GM19035 (cell line): Measurements from ENCODE around the gene IFIT1B.
"Not testable (repeated sequence)": the region's sequence is repeated elsewhere in the genome, so short reads cannot be mapped to it uniquely, and the experiment has no call there.

ENCODE experiments used
- ATAC-seq: cut with Tn5 transposase; IDR thresholded peaks from one replicate; pipeline ENCODE4 v1.9.1; 2021; ENCODE audit not compliant: unreplicated experiment

IFIT1B gene, protein sequence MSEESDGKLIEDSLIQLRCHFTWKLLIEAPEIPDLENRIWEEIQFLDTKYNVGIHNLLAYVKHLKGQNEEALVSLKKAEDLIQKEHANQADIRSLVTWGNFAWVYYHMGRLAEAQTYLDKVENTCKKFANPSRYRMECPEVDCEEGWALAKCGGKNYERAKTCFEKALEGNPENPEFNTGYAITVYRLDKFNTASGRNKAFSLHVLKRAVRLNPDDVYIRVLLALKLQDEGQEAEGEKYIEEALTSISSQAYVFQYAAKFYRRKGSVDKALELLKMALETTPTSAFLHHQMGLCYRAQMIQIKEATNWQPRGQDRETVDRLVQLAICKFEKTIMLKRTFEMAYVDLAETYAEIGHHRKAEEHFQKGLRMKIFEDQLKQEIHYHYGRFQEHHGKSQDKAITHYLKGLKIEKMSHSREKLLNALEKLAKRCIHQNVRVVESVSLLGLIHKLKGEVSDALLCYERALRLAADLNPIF

DNA sequence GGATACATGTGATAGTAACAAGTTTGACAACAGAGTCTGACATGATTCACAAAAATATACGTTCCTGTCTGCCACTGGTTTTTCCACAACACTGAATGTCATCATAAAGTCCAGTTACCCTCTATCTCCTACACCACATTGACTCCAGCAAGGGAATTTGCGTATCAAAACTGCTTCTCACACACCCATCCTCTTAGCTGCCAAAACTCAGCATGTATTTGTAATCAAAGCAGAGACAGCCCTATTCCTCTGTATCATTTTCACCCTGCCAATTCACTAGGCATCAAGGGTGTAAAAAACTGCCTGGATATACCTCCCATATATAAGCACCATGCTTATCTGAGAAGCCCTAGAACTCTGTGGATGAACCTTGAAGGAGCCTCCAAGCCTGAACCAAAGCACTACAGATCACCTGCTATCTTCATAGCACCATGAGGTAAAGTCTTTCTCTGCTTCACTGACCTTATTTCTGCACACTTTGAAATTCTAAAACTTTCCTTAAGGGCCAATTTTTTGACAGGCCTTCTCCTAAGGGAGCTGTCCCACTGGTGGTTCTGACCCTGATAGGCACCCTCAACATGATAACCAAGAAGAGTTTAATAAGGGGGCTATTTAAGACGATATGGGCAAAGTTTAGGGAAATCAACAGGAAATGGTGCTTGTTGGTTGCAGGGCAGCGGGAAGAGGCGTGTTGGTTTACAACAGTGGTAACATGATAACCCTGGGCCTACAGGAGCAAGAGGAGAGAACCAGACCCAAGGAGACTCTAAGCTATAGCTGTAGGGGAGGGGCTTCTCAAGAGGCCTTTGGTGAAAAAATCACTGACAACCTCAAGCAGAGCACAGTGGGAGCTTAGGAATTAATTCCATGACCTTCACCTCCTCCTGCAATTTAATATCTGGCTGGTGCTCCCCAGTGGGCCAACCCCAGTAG is at the start of gene IFIT1B:
TSS of gene IFIT1B (plus strand) at position 352 of the 933 bp plus-strand sequence. CDS start at position 432, 80 bp downstream.
- no peak for ATAC-seq

DNA sequence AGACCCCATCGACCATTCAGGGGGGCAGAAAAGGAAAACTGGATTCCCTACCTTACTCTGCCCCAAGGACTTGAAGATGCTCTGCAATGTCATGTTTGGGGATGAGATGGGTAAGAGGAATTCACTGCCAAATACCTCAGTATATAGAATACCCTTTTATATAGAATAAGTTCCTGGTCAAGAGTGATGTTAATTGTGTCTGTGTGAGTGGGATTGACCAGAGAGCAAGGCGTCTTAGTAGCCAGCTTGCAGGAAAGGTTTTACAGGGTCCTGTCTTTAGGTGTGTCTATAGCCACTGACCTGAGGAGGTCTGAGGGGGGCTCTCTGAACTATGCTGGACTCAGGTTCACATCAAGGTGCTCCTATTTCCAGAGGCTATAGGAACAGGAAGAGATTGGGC is 48.7 kb upstream of the IFIT1B start:
- no peak for ATAC-seq

DNA sequence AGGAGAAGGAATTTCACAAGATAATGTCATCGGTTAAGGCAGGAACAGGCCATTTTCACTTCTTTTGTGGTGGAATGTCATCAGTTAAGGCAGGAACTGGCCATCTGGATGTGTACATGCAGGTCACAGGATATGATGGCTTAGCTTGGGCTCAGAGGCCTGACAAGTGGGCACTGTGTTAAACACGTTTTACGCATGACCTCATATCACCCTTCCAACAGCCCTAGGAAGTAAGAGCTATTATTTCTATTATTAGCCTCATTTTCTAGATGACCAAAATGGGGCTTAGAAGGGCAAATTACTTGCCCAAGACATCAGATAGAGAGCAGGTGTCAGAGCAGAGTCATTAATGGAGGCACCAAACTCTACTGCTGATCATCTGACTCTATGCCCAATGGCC is 47.8 kb upstream of the IFIT1B start:
- not testable (repeated sequence) for ATAC-seq

DNA sequence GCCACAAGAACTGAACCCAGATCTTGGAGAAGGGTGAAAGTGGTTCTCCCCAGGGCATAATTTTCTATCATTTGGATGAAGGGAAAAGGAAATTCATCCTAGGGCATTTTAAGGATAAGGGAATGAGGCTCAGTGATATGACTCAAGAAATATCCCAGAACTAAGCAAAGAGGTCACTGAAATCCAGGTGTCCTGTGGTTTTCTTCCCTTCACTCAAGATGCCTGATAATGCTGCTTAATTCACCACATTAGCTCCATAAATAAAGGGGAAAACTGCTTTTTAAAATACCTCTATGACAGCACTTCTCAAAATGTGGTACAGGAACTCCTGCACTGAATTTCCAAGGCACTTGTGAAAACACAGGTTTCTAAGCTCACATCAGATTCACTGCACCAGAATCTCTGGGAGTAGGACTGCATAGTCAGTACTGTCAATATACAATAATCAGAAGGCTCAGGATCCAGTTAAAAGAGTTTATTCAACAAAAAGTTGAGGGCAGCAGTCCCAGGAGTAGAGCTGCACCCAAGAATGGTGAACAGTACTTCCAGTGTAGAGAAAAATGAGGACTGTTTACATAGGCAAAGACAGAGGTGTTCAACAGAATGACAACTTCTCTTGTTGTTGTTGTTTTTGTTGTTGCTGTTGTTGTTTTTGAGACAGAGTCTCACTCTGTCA is 47.2 kb upstream of the IFIT1B start:
- ATAC-seq: no peak

DNA sequence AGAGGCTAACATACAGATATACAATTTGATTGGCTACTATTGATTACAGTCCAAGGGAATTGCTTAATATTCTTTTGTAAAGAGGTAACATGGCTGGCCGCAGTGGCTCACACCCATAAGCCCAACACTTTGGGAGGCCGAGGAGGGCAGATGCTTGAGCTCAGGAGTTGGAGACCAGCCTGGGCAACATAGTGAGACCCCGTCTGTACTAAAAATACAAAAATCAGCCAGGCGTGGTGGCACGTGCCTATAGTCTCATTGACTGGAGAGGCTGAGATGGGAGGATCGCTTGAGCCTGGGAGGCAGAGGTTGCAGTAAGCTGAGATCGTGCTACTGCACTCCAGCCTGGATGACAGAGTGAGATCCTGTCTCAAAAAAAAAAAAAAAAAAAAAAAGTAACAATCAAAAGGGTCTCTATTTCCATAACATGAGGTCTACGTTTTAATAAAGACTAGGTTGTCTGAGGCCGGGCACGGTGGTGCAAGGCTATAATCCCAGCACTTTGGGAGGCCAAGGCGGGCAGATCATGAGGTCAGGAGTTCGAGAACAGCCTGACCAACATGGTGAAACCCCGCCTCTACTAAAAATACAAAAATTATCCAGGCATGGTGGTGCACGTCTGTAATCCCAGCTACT is 46.3 kb upstream of the IFIT1B start:
- ATAC-seq: not testable (repeated sequence)

DNA sequence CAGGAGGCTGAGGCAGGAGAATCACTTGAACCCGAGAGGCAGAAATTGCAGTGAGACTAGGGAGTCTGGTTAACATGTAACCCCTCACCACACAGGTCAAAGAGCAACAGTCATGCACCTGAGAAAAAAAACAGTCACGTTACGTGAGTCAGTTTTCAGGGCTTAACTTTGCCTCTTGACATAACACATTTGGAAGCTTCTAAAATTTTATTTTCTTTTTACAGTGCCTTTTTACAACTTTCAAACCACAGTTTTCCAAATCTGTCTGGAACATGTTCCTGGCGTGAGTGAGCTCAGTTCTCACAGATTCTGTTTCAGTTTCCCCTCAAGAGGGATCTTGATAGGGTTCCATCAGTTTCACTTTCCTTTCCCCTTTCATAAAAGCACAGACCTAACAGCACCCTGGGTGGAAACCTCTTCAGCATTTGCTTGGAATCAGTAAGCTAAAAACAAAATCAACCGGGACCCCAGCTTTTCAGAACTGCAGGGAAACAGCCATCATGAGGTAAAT is 45.7 kb upstream of the IFIT1B start:
- ATAC-seq: peak; percentile 42

DNA sequence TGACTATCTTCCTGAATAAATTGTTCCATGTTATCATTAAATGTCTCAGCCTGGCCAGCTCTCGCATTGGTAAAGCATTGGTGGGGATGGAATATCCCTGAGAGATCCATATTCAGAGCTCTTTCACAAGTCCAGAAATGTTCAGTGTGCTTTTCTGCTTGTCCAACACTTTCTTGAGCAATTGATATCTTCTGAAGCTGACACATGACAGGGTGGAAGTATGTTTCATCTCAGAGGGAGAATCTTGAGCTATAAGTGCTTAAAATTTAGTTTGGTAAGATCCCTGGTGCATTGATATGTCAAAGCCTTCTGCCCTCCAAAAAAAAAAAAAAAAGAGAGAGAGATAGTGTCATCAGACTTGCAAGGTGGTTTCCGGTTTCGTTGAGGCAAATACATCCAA is 42.6 kb upstream of the IFIT1B start:
- ATAC-seq: no peak

DNA sequence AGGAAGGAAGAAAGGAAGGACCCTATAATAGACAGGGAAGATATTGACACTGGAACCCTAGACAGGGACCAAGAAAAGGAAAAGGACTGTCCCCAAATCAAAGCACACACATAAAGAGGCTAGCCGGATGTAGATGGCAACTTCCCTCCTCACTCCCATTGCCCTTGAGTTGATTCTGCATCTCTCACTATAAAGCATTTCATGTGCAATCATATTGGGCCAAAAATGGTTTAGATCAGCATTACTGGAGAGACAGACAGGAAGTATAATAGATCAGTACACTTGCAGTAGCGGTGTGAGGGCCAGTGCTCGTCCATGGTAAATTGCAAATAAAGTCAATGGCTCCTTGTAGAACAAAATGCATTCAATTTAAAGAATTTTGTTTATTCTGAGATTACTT is 41.6 kb upstream of the IFIT1B start:
- no peak for ATAC-seq

DNA sequence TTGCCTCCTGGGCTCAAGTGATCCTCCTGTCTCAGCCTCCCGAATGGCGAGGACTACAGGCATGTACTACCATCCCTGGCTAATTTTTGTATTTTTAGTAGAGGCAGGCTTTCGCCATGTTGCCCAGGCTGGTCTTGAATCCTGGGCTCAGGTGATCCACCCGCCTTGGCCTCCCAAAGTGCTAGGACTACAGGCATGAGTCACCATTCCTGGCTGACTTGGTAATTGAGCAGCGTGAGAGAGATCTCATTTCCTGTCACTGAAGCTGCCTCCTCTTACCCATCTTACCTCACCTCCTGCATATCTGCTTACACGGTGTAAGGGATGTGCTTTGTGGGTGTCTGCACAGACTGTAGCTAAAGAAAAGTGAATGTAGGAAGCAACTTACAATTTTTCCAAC is 40.4 kb upstream of the IFIT1B start:
- ATAC-seq: no peak

DNA sequence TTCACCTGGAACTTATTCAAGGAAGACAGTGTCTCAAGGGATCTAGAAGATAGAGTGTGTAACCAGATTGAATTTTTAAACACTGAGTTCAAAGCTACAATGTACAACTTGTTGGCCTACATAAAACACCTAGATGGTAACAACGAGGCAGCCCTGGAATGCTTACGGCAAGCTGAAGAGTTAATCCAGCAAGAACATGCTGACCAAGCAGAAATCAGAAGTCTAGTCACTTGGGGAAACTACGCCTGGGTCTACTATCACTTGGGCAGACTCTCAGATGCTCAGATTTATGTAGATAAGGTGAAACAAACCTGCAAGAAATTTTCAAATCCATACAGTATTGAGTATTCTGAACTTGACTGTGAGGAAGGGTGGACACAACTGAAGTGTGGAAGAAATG is 39.1 kb upstream of the IFIT1B start:
- ATAC-seq: no peak

DNA sequence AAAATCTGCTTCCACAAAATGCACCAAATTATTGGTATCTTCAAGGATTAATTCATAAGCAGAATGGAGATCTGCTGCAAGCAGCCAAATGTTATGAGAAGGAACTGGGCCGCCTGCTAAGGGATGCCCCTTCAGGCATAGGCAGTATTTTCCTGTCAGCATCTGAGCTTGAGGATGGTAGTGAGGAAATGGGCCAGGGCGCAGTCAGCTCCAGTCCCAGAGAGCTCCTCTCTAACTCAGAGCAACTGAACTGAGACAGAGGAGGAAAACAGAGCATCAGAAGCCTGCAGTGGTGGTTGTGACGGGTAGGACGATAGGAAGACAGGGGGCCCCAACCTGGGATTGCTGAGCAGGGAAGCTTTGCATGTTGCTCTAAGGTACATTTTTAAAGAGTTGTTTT is 38.0 kb upstream of the IFIT1B start:
- no peak for ATAC-seq

DNA sequence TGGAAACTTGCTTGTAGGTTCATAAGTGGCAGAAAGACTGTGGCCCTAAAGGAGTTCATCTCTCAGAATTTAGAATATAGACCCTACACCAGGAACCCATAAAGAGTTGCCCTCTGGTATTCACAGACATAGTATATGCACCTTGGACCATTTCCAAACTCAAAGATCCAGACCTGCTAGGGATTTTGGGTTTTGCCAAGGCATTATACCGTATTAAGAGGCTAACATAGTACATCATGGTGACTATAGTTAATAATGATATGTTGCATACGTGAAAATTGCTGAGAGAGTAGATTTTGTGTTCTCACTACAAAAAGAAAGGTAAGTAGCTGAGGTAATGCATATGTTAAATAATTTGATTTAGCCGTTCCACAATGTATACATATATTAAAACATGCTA is 36.2 kb upstream of the IFIT1B start:
- ATAC-seq: no peak

DNA sequence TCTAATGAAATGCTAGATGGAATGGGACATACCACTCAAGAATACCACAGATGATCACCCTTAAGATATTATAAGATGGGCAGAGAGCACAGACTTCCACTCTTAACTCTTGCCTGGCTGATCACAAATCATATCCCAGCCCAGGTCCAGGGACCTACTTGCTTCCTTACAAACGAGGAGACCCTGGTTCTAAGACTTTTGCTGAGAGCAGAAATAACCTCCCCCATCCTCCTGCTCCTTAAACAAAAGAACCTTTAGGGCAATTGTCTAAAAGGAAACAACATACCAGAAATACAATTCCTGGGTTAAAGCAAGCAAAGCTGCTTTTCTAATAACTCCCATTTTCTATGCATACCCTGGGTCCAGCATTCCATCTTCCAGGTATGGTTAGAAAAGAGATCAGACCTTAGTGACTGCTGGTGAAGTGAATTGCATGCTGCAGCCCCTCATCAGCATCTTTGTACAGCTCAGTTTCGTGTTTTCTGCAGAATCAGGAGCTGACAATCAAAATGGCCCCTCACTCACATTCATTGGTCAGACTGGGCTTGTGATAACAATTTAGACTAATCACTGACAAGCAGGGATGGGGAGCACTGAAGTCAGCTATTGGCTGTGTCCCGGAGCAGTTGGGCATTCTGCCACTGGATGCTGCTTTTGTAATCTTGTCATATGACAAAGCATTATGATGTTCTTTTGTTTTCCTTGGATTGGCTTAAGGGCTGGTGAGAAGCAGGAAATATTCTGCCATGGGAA is 35.5 kb upstream of the IFIT1B start:
- no peak for ATAC-seq

DNA sequence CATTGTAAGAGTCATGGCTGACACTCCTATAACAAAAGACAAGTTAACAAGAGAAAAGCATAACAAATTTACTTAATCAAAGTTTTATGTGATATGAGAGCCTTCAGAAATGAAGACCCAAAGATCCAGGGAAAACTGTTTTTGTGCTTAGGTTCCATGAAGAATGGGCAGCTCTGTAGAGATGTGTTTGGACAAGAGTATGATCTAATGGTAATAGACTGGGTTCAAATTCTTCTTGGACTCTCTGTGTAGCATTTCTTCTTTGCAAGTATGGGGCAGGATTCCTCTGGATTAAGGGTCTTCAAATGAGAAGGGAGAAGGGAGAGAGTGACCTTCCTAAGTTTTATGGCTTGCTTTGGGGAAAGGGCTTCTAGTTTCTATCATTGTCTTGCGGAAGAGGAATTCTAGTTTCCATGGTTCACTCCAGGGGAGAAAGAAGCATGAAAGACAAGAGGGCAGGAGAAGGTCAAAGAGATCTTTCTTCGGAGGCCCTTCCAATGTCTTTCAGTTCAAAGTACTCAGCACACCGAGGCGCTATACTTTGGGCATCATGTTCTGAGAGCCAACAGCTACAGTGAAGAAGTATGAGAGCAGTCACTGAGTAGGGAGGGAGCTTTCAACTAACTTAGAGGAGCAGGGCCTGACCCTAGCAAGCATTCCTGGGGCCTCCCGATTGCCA is 34.6 kb upstream of the IFIT1B start:
- ATAC-seq: no peak

DNA sequence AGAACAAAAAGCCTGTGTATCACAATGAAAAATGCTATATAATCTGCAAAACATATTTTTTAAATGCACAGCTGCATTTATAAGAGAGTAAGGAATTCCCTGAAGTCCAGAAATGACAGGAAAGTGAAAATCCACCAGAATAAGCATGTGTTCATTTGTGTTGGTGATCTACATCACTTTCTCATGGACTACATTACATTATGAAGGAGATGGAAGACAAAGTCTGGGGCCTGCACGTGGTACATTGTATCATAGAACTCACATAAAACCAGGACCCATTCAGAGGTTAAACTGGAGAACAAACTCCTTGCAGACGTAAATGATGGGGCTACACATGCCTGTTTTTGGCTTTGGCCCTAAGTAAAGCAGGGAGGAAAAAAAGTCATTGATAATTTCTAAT is 33.7 kb upstream of the IFIT1B start:
- no peak for ATAC-seq

DNA sequence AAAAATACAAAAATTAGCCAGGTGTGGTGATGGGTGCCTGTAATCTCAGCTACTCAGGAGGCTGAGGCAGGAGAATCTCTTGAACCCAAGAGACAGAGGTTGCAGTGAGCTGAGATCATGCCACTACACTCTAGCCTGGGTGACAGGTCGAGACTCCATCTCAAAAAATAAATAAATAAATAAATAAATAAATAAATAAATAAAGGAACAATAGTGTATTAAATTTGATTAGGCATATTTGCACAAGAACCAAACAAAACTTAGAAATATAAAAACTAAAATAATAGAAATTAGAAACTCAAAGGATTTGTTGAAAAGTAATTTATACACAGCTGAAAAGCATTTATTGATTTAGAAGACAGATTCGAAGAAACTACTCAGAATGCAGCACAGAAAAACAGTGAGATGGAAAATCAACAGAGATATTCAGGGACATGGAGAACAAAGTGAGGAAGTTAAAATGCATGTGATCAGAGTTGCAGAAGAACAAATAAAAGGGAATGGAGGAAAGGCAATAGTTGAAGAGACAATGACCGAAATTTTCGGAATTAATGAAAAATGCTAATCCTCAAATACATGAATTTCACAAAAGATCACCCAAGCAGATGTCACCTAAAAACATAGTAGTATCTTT is 32.4 kb upstream of the IFIT1B start:
- ATAC-seq: no peak

DNA sequence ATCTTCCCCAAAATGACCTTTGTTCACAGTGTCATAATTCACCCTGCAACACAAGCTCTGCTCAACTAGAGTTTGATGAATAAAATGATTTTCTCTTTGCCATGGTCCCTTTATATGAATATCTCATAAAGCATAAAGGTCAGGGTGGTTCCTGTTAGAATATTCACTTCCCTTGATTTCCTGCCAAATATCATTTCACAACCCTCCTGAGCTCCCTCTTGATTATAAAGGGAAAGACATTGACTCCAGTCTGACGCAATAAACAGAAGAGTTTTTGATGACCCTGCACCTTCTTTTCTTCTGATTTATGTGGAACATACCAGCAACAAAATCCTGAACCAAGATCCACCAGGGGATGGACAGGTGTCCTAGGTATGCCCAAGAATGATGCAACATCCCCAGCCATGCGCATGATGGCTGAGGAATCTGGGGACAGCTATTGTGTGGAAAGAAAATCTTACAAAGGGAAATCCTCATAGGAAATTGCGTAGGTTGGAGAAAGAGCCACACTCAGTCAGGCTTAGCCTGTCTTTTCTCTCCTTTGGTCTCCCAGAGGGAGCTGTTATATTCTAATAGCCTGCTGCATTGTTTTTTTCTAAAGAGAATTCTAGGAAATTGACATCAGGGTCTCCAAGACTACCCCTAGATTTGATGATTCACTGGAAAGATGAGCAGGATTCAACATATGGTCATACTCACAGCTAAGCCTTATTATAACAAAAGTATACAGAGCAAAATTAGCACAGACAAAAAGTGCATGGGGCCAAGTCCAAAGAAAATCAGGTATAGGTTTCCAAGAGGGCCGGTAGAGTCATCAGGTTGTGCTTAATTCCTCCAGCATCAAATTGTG is 31.2 kb upstream of the IFIT1B start:
- ATAC-seq: no peak
